GOT3 (cell line): ENCODE results near the gene NSD2.
"Not testable (repeated sequence)": the region's sequence is repeated elsewhere in the genome, so short reads cannot be mapped to it uniquely, and the experiment has no call there.

Source experiments
- DNase-seq: peaks from one replicate; lab custom pipeline; 2025; ENCODE audit warnings: mixed read lengths; lab: John Stamatoyannopoulos, UW

The NSD2 gene

DNA sequence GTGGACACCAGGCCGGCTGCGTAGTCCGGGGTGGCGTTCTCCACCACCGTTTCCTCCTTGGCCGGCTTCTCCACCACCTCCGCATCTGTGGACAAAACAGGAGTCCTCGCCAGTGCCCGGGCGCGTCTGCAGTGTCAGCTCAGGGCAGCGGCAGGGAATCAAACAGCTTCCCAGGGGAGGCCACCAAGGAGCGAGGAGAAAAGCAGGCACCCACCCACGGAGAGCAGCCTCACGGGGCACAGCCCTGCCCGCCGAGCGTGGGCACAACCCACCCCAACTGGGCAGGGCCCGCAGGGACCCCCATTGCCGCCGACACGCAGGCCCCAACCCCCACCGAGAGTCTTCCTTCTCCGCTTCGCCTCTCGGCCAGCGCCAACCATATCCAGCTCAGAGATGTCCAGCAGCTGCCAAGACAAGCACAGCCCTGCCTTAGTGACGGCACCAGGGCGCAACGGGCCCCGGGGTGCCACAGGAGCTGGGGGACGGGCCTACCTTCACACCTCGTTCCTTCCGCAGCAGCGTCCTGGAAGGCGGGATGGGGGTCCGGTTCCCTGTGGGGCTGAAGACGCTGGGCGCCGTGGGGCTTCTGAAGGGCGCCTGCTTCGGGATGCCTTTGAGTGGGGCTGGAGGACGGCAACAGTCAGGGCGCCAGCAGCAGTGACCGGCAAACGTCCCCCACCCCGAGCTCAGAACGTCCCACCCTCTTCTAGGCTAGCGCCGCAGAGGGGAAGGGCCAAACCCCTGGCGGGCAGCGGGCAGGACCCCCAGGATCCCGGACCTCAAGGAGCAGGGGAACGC is 114.8 kb downstream of the NSD2 start:
- no peak for DNase-seq

DNA sequence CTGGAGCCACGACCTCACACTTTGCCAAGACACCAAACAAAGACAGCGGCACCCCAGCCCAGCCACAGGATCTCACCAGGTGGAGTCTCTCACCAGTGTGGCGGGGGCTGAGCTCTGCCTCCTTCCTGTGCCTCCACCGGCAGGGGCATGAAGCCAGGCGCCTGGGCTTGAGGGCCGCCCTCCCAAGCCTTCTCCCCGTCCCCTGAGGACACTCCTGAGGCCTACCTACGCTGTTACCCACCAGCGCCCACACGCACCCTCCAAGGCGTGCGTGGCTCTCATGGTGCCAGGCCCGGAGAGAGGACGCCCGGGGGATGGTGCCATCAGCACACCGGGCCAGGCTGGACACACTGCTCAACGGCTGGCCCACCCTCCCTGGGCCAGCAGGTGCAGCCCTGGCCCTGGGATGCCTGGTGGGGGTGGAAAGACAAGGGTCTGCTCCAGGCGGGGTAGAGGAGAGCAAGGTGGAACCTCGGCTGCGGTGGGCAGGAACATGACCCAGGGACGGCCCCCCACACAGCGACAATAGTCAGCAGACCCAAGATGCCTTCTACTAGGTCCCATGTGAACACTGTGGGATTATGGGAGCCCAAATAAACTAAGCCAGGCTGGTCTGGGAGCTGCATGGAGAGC is 115.5 kb downstream of the NSD2 start:
- no peak for DNase-seq

DNA sequence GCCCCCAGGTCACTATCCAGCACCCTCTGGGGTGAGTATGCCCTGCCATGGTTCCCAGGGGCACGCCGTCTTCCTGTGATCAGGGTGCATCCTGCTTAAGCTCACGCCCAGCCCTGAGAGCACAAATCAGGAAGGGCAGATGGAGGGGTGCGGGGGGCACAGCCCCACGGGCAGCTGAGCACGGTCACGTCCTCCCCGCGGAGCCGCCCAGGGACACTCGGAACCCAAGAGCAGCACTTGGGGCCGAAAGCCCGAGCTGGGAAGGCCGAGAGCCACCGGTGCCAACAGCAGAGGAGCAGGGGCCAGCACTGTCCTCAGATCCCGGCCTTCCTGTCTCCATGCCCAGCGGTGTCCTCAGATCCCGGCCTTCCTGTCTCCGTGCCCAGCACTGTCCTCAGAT is 116.1 kb downstream of the NSD2 start:
- DNase-seq: no peak

DNA sequence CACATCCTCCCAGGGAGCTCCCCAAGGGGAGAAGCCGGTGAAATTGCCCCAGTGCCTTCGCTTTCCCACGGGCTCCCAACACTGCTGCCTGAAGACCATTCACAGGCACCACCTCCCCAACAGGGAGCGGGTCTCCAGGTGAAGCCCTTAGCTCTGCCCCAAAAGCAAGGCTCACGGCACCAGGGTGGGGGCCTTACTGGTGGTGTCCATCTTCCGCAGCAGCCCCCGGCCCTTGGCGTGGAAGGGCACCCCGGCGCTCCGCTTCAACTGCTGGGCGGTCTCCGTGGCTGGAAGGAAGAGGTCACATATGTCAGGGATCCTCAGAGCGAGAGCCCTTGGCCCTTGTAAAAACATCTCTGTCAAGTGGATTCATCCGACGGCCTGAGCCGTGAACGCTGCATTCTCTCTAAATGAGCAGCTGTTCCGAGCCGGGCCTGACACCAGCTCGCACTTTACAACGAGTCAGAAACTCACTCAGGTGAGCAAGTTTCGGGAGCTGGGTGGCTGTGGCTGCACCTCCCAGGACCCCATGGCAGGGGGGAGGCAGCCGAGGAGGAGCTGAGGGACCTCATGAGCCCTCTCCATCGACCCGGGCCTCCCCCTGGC is 116.6 kb downstream of the NSD2 start:
- no peak for DNase-seq

DNA sequence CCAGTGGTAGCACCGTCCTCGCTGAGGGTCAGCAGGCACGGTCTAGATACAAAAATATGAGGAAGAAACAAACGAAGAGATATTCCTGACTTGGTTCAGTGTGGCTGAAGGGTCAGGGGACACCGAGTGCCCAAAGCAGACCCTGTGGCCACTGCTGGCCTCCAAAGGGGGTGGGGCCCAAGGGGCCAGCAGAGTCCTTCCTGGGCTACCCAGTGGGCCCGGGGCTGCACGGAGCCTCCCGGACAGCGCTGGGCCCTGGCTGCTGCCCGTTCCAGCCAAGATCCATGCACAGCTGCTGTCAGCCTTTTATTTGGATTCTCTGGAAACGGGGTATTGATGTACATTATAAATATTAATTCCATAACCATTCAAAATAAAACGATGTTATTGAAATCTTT is 117.1 kb downstream of the NSD2 start:
- DNase-seq: no peak

DNA sequence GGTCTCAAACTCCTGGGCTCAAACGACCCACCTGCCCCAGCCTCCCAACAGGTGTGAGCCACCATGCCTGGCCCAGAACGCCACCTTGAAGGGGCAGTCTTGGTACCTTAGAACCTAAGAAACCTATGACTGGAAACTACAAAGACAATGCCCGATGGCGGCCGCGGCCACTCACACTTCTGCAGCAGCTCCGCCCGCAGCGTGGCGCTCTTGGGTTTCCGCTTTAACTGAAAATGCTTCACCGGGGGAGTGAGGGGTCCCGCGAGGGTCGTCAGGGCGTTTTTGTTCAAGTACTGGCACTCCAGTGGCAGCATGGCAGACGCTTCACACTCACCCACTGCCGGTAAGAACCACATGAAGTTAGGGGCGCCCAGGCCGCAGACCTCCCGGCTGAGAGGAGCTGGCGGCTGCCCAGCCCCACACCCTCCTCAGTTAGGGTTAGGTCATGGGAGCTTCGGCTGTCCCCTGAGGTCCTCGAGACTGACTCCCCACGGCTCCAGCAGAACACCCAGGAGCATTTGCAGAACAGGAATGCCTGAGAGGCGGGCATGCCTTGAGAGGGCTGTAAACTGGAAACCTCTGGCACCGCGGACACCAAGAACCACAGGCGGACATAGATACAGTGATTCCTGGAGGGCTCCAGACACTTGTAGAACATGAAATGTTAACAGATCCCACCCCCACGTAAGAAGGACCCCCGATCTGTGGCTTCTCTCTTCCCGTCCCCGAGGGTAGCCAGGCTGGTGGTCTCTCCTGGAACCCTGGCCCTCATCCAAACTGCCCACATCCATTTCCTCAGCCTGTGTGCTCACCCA is 118.5 kb downstream of the NSD2 start:
- no peak for DNase-seq

DNA sequence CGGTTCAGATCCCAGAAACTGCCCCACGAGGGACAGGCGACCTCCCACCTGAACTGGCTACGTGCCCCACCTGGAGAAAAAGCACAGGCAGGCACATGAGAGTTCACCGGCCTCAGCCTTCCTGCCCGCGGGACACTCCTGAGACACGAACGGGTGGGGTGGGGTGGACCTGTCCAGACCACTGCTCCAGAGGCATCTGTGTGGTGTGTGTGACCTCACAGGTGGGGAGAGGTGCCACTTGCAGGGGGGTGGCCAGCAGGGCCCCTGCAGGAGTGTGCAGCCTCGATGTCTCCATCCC is 119.1 kb downstream of the NSD2 start:
- no peak for DNase-seq

DNA sequence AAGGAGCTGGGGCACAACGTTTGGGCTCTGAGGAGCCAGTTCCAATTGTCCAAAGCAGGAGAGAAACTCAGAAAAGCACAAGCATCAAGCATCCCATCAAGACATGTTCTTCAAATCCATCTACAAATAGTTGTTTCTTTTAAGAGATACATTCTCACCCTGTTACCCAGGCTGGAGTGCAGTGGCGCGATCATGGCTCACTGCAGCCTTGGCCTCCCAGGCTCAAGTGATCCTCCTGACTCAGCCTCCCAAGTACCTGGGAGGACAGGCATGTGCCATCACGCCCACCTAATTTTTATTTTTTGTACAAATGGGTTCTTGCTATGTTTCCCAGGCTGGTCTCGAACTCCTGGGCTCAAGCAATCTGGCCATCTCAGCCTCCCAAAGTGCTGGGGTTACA is 119.5 kb downstream of the NSD2 start:
- no peak for DNase-seq

DNA sequence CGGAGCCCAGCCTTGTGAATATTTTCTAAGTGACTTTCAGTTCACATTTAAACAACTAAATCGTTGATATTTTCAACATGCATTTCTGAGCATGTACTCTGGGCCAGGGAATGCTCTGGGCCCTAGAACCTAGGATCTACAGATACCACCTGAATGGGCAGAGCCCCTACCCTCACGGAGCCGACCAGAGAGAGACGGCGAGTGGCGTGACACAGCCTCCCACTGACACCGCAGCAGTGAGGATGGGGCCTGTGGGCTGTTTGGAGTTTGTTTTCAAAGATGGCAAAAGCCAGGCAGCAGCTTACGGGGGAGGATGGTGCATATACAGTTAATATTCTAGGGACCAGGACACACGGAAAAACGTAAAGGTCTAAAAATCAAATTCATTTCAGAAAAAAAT is 119.9 kb downstream of the NSD2 start:
- no peak for DNase-seq

DNA sequence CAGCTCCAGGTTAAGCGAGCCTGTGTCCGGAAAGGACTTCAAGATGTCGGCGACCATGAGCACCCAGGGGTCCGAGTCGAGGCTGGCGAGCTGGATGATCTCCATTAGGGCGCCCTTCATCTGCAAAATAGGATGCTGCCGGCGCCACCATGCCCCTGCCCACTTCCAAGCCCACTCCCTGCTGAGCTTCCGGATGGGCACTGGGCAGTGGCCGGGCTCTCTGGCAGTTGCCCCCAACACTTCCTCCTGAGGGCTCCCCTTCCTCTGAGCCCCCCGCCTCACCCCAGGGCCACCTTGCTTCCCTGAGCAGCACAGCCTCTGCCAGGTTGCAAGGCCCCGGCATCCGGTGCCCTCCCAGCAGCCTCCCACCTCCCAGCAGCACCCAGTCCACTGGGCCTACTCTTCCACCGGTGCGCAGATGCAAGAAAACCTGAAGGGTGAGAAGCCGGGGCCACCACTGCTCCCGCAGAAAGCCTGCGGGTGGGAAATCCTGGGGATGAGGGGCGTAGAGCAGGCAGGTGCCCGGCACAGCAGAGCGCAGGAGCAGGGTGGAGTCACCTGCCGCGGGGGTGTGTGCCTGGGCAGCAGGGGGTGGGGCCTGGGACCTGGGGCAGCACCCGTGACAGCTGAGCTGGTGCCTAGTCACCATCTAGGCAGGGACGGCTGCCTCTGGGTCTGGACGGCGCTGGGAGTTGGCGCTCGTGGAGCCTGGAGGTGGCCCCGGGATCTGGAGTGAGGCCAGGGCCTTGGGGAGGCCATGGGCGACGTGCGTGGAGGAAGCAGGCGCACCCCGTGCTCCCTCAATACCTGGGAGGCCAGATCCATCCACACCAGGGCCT is 120.6 kb downstream of the NSD2 start:
- DNase-seq: no peak

DNA sequence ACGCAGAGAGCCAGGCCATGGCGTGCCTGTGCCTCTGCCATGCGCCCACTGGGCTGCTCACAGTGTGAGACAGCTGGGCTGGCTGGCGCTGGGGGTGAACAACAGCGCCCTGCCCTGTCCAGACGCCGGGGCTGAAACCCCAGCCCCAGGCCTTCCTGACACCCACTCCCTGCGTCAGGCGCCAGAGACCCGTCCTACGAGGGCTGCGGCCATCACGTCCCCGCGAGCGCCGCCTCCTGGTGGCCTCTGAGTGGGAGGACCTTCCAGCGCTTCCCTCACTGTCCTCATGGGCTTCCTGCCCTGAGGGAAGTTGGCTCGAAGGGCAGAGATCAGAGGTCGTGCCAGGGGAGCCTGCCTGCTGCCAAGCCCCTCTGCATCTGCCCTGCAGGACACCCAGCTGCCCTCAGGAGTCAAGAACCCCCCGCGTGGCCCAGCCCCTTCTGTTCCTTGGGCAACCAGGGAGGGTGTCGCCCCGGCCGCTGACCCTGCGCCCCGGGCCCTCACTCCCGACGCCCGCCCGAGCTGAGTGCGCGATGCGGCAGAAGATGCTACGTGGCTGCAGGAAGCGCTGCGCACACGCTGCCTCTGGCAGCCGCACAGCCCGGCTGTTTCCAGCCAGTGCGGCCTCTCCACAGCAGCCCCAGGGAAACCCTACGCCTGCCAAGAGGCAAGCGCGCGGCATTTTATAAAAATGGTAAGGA is 121.4 kb downstream of the NSD2 start:
- DNase-seq: no peak

DNA sequence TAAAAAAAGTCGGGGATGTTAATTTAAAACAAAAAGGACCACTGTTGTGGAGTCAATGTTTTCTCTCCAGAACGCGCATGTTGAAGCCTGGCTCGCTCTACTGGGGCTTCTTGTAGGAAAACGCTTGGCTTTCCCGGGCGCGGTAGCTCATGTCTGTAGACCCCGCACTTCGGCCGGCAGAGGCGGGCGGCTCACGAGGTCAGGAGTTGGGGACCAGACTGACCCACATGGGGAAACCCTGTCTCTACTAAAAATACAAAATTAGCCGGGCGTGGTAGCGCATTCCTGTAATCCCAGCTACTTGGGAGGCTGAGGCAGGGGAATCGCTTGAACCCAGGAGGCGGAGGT is 122.0 kb downstream of the NSD2 start:
- no peak for DNase-seq

DNA sequence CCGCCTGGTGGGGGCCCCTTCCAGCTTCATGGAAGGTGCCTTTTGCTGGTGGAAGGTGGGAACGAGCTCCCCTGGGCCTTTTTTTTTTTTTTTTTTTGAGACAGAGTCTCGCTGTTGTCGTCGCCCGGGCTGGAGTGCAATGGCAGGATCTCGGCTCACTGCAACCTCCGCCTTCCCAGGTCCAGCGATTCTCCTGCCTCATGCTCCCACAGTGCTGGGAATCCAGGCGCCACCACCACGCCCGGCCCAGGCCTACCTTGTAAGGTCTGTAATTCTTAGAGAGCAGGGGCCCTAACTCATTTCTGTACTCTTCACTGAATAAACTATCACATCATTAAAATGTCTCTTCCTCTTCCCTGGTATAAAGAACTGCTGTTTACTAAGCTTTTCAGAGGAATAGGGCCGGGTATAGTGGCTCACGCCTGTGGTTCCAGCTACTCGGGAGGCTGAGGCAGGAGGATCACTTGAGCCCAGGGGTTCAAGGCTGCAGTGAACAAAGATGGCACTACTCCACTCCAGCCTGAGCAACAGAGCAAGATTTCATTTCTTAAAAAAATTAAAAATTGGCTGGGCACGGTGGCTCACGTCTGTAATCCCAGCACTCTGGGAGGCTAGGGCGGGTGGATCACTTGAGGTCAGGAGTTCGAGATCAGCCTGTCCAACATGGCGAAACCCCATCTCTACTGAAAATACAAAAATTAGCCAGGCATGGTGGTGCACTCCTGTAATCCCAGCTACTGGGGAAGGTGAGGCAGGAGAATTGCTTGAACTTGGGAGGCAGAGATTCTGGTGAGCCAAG is 122.7 kb downstream of the NSD2 start:
- not testable (repeated sequence) for DNase-seq

DNA sequence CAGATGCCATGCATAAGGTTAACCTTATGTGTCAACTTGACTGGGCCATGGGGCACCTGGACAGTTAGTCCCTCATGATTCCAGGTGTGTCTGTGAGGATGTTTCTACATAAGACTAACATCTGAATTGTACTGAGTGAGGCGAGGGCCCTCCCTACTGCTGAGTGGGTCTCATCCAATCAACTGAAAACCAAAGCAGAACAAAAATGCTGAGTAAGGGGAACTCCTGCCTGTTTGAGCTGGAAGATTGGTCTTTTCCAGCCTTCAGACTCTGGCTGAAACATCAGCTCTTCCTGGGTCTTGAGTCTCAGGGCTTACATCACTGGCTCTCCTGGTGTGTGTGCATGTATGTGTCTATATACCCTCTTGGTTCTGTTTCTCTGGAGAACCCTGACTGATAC is 123.7 kb downstream of the NSD2 start:
- DNase-seq: no peak

DNA sequence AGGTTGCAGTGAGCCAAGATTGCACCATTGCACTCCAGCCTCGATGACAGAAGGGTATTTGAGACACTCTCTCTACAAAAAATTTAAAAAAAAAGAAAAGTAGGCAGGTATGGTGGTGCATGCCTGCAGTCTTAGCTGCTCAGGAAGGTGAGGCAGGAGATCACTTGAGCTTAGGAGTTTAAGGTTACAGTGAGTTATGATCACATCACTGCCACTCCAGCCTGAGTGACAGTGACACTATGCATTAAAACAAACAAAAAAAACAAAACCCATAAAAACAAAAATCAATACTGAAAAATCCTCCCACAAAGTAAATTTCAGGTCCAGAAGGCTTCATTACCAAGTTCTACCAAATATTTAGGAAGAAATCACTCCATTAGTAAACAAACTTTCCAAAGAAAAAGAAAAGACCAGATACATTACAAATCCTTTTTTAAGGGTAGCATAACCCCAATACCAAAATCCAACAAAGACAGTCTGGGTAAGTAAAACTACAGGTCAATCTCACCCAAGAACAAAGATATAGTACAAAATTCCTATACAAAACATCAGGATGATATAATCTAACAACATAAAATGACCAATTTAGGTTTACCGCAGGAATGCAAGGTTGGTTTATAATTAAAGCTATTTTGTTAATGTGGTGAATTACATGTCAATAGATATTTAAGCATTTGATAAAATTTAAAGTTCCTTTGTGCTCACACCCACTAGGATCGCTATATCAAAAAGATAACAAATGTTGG is 125.8 kb downstream of the NSD2 start:
- no peak for DNase-seq

DNA sequence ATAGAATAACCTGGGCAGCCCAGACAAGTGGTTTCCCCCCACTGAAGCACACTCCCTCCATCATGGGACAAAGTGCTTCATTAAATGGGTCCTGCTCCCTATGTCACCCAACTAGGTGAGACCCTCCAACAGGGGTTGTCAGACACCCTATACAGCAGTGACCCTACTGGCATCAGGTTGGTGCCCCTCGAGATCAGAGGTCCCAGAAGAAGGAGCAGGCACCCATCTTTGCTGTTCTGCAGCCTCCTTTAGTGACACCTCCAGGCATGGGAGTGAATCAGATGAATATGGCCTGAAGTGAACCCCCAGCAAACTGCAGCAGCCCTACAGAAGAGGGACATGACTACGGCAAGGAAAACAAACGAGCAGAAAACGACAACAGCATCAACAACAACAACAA is 126.5 kb downstream of the NSD2 start:
- no peak for DNase-seq

DNA sequence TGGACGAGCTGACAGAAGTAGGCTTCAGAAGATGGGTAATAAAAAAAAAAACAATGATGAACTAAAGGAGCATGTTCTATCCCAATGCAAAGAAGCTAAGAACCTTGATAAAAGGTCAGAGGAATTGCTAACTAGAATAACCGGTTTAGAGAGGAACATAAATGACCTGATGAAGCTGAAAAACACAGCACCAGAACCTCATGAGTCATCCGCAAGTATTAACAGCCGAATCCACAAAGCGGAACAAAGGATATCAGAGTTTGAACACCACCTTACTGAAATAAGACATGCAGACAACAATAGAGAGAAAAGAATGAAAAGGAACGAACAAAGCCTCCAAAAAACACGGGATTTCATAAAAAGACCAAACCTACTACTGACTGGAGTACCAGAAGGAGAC is 127.1 kb downstream of the NSD2 start:
- no peak for DNase-seq

DNA sequence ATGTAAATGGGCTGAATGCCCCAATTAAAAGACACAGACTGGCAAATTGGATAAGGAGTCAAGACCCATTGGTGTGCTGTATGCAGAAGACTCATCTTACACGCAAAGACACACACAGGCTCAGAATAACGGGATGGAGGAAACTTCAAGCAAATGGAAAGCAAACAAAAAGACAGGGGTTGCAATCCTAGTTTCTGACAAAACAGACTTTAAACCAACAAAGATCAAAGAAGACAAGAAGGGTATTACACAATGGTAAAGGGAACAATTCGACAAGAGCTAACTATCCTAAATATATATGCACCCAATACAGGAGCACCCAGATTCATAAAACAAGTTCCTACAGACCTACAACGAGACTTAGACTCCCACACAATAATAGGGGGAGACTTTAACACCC is 128.1 kb downstream of the NSD2 start:
- DNase-seq: not testable (repeated sequence)

DNA sequence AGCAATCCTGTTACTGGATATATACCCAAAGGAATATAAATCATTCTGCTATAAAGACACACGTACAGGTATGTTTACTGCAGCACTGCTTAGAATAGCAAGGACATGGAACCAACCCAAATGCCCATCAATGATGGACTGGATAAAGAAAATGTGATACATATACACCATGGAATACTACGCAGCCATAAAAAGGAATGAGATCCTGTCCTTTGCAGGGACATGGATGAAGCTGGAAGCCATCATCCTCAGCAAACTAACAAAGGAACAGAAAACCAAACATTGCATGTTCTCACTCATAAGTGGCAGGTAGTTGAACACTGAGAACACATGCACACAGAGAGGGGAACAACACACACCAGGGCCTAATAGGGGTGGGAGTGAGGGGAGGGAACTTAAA is 132.2 kb downstream of the NSD2 start:
- not testable (repeated sequence) for DNase-seq

DNA sequence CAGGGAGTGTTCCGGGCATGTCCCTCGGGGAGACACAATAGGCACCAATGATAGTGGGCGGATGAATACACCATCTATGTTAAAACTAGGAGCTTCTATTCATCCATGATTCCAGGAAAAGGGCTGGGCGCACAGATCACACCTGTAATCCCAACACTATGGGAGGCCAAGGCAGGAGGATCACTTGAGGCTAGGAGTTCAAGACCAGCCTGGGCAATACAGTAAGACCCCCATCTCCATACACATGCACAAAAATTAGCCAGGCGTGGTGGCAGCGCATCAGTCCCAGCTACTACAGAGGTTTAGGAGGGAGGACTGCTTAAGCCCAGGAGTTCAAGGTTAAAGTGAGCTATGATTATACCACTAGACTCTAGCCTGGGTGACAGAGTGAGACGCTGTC is 135.2 kb downstream of the NSD2 start:
- DNase-seq: no peak
